ACC112 (cell line): ENCODE data around the gene EIF2S3B.

Experiments
- H2AFZ ChIP-seq: fragments of 200-600 bp; sonication (generic); one replicate; pipeline ENCODE4 v1.6.0; 2017; ENCODE audit warnings: antibody characterized with exemption, low read length; ENCODE audit not compliant: unreplicated experiment
- H3K27ac ChIP-seq: fragments of 200-600 bp; sonication (generic); 2 replicates; pipeline ENCODE4 v1.5.1; 2014; ENCODE audit warnings: low read depth, mild to moderate bottlenecking, antibody characterized with exemption, low read length, moderate library complexity
- H3K27me3 ChIP-seq: fragments of 200-600 bp; sonication (generic); 2 replicates; pipeline ENCODE4 v1.6.1; 2014; ENCODE audit warnings: mild to moderate bottlenecking, antibody characterized with exemption, low read length, moderate library complexity, mixed read lengths; ENCODE audit not compliant: insufficient read depth
- H3K36me3 ChIP-seq: fragments of 200-600 bp; sonication (generic); 2 replicates; pipeline ENCODE4 v1.6.1; 2016; ENCODE audit warnings: mild to moderate bottlenecking, antibody characterized with exemption, low read length, moderate library complexity, mixed read lengths; ENCODE audit not compliant: insufficient read depth
- H3K4me1 ChIP-seq: fragments of 200-600 bp; sonication (generic); one replicate; pipeline ENCODE4 v1.6.1; 2016; ENCODE audit warnings: low read length, mixed read lengths; ENCODE audit not compliant: insufficient read depth, unreplicated experiment, control insufficient read depth
- H3K4me3 ChIP-seq: fragments of 200-600 bp; sonication (generic); 2 replicates; pipeline ENCODE4 v1.5.1; 2014; ENCODE audit warnings: mild to moderate bottlenecking, low read depth, low read length
- H3K79me2 ChIP-seq: fragments of 200-600 bp; sonication (generic); one replicate; pipeline ENCODE4 v1.6.0; 2016; ENCODE audit warnings: low read length; ENCODE audit not compliant: control insufficient read depth, unreplicated experiment, insufficient read depth

EIF2S3B gene

DNA sequence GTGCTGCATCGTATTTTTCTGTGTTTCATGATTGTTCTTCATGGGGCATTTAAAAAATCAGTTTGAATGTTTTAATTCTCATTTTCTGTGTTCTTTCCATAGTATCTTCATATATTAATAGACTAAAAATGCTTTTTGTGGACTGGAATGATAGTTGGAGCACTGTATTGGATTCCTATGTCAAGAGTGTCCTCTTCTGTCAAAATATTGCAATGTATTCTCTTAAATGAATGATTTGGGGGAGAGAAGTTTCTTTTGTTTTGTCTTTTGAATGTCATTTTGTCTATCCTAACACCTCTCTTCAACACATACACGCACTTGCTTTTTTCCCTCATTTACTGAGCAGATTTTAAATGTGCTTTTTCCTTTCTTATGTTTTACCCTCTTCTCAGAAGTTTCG, 4.7 kb upstream of the EIF2S3B start:
- H2AFZ ChIP-seq, result peak overlapping the region; percentile 93
- H3K27ac ChIP-seq, result no peak overlapping the region
- no peaks in the 10 kb centered on the region for H3K79me2 ChIP-seq

DNA sequence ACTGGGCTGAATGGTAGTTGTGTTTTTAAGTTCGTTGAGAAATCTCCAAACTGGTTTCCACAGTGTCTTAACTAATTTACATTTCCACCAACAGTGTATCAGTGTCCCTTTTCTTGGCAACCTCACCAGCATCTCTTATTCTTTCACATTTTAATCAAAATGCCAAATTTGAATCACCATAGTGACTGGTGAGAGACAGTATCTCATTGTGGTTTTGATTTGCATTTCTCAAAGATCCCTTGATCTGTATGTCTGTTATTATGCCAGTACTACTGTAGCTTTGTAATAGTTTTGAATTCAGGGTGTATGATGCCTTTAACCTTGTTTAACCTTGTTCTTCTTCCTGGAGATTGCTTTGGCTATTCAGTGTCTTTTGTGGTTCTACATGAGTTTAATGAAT, 2.2 kb upstream of the EIF2S3B start:
- Histone ChIP-seq H3K36me3 (no peaks in the 10 kb centered on the region), H3K27me3 (no peaks in the 10 kb centered on the region), H3K4me3 (no peak overlapping the region), H3K27ac (no peak overlapping the region), H3K79me2 (no peaks in the 10 kb centered on the region), H3K4me1 (peaks cover 4% of the 10 kb centered on the region), H2AFZ (no peak overlapping the region)

More for the DNA sequence above, 4.7 kb upstream of the EIF2S3B start:
- no peaks in the 10 kb centered on the region for H3K36me3 ChIP-seq
- peak overlapping the region; percentile 65 for H3K4me3 ChIP-seq
- H3K27me3 ChIP-seq, result no peaks in the 10 kb centered on the region
- H3K4me1 ChIP-seq, result peaks cover 4% of the 10 kb centered on the region

DNA sequence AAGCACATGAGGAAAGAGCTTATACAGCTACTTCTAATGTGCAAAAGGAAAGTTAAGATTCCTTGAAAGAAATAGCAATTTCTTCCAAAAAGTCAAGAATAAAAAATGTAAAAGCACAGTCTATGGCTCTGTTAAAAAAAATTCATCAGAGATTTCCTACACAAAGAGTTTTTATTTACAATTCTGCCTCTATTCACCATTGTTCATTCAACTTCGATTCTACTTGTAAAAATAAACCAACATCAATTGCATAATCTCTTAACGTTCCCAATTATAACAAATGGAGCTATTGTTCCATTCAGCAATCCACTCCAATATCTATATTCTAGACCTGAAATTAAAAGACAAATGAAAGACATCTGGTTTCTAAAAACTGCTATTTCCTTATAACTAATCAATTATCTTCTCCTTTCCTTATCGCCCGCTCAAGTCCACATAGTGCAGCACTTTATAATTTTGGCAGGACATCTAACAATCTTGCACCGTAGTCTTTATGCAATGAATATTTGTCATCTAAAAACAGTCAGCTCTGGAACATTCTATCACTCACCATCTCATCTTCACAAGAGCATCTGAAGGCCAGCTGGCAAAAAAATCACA, 6.2 kb downstream of the EIF2S3B start:
- H3K4me1 ChIP-seq, result no peaks in the 10 kb centered on the region
- H2AFZ ChIP-seq, result peak overlapping the region; percentile 35
- no peaks in the 10 kb centered on the region for H3K36me3 ChIP-seq
- no peaks in the 10 kb centered on the region for H3K79me2 ChIP-seq
- H3K27me3 ChIP-seq, result no peaks in the 10 kb centered on the region
- H3K4me3 ChIP-seq, result no peak overlapping the region
- no peak overlapping the region for H3K27ac ChIP-seq

DNA sequence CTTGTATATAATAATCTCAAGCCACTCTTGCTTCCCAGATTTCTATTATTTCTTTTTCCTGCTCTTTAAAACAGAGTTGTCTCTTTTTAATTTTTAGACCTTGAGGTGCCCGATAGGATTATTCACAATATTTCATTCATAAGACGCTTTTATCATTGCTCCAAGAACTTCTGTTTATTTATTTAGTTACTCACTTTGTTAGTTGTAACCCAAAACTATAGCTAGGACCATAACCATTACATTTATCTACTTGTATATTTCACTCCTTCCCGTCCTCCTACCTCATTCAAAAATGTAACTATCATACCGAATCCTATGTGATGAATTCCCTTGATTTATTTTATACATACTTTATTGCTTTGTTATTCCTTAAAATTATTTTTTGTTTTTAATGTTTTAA, 7.1 kb downstream of the EIF2S3B start:
- Histone ChIP-seq H3K4me3 (no peak overlapping the region), H3K36me3 (no peaks in the 10 kb centered on the region), H3K27ac (no peak overlapping the region), H2AFZ (no peak overlapping the region), H3K79me2 (no peaks in the 10 kb centered on the region), H3K27me3 (no peaks in the 10 kb centered on the region), H3K4me1 (no peaks in the 10 kb centered on the region)

DNA sequence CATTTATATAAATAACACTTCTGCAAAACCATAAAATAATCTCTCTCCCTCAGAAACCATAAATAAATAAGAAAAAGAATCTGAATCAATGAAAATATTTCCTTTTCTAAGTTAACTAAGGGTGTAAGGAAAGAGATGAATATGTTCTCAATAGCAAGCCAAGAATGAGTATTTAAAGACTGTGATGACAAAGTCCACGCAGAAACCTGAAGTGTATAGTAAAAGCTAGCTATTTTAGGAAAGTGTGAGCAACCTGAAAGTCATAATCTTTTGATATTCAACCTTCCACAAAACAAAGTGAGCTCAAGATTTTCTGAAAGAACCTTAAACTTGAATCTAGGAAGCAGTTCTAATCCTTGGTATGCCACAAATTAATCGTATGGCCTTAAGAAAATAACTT, 15.9 kb downstream of the EIF2S3B start:
- H3K79me2 ChIP-seq, result no peaks in the 10 kb centered on the region
- H2AFZ ChIP-seq, result peak overlapping the region; percentile 68
- no peak overlapping the region for H3K4me3 ChIP-seq
- H3K36me3 ChIP-seq, result no peaks in the 10 kb centered on the region
- H3K27ac ChIP-seq, result no peak overlapping the region
- H3K4me1 ChIP-seq, result no peaks in the 10 kb centered on the region
- H3K27me3 ChIP-seq, result no peaks in the 10 kb centered on the region

DNA sequence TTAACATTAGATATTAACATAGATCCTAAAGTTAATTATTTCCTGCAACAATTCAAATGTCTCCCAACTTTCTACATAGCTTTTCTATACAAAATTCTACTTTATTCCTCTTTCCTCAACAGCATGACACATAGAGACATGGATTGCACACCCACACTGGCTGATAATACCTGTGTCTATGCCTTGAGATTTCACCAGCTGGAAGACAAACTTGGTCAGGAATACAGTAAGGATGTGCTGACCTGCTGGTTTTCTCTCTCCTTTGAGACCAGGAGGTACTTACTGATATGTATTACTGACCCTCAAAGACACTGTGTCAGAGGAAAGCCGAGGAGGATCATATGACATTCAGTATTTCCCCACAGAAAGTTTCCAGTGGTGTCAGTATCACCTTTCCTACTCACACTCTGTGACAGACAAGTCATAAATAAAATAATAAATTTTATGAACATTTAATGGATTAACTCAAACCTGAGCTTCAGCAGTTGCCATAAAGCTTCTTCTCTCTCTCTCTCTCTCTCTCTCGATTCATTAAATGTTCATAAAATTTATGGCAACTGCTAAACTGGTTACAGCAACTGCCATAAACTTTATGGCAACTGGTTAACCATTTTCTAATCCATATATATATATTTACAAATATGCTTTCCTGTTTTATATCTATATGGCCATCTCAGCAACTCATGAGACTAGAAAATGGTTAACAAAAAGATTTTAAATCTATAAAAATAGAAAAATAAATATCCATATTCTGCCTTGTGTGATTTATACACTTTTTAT, 22.7 kb downstream of the EIF2S3B start:
- Histone ChIP-seq H3K36me3 (no peaks in the 10 kb centered on the region), H3K4me1 (no peaks in the 10 kb centered on the region), H2AFZ (no peak overlapping the region), H3K27ac (no peak overlapping the region), H3K4me3 (no peak overlapping the region), H3K27me3 (no peaks in the 10 kb centered on the region), H3K79me2 (no peaks in the 10 kb centered on the region)

DNA sequence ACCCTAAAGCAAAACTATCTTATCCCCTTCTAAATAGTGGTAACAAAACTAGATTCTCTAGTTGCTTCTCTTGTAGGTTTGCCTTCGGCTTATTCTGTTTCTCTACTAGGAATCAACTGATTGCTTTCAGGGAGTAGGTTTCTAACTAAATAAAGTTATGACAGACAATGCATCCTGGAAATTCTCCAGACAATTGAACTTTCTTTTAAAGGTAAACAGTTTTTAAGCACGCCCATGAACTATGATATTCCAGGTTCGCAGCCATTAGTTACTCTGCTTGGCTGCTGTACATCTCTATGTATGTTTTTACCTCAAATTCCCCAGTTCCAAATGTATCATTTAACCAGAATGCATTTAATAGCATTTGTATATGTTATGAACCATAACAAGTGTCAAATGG, 23.9 kb downstream of the EIF2S3B start:
- Histone ChIP-seq H3K27me3 (no peaks in the 10 kb centered on the region), H3K4me1 (no peaks in the 10 kb centered on the region), H3K4me3 (no peak overlapping the region), H3K36me3 (no peaks in the 10 kb centered on the region), H3K27ac (no peak overlapping the region), H2AFZ (no peak overlapping the region), H3K79me2 (no peaks in the 10 kb centered on the region)

DNA sequence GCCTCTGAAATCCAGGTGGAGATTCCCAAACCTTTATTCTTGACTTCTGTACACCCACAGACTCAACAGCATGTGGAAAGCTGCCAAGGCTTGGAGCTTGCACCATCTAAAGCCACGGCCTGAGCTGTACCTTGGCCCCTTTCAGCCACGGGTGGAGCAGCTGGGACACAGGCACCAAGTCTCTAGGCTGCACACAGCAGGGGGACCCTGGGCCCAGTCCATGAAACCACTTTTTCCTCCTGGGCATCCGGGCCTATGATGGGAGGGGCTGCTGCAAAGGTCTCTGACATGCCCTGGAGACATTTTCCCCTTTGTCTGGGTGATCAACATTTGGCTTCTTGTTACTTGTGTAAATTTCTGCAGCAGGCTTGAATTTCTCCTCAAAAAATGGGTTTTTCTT, 32.0 kb downstream of the EIF2S3B start:
- no peak overlapping the region for H3K27ac ChIP-seq
- peaks cover 11% of the 10 kb centered on the region for H3K4me1 ChIP-seq
- H3K79me2 ChIP-seq, result no peaks in the 10 kb centered on the region
- no peaks in the 10 kb centered on the region for H3K36me3 ChIP-seq
- no peak overlapping the region for H3K4me3 ChIP-seq
- no peaks in the 10 kb centered on the region for H3K27me3 ChIP-seq
- no peak overlapping the region for H2AFZ ChIP-seq

DNA sequence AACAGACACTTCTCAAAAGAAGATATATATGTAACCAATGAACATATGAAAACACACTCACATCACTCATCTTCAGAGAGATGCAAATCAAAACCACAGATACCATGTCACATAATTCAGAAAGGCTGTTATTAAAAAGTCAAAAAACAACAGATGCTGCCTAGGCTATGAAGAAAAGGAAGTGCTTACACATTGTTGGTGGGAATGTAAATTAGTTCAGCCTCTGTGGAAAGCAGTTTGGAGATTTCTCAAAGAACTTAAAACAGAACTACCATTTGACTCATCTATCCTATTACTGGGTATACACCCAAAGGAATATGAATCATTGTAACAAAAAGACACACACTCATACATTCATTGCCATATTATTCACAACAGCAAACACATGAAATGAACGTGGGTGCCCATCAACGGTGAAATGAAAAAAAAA, 35.1 kb downstream of the EIF2S3B start:
- peaks cover 11% of the 10 kb centered on the region for H3K4me1 ChIP-seq

DNA sequence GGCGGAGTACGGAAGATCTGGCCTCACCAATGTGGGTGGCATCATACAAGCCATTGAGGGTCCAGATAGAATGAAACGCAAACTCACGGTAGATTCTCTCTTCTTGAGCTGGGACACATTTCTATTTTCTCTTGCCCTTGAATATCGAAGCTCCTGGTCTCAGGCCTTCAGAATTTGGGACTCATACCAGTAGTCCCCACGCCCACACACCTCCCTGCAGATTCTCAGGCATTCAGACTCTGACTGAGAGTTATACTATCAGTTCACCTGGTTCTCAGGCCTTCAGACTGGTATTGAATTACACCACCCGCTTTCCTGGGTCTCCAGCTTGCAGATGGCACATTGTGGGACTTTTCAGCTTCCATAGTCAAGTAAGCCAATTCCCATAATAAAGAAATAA, 37.8 kb downstream of the EIF2S3B start:
- peaks cover 11% of the 10 kb centered on the region for H3K4me1 ChIP-seq
- no peaks in the 10 kb centered on the region for H3K27me3 ChIP-seq
- H3K36me3 ChIP-seq, result no peaks in the 10 kb centered on the region
- H2AFZ ChIP-seq, result no peak overlapping the region
- H3K4me3 ChIP-seq, result no peak overlapping the region
- no peaks in the 10 kb centered on the region for H3K79me2 ChIP-seq
- no peak overlapping the region for H3K27ac ChIP-seq

More for the DNA sequence above, 35.1 kb downstream of the EIF2S3B start:
- peak overlapping the region; percentile 84 for H3K27ac ChIP-seq
- H3K27me3 ChIP-seq, result no peaks in the 10 kb centered on the region
- H3K36me3 ChIP-seq, result no peaks in the 10 kb centered on the region
- no peaks in the 10 kb centered on the region for H3K79me2 ChIP-seq
- H3K4me3 ChIP-seq, result no peak overlapping the region
- peak overlapping the region; percentile 71 for H2AFZ ChIP-seq

DNA sequence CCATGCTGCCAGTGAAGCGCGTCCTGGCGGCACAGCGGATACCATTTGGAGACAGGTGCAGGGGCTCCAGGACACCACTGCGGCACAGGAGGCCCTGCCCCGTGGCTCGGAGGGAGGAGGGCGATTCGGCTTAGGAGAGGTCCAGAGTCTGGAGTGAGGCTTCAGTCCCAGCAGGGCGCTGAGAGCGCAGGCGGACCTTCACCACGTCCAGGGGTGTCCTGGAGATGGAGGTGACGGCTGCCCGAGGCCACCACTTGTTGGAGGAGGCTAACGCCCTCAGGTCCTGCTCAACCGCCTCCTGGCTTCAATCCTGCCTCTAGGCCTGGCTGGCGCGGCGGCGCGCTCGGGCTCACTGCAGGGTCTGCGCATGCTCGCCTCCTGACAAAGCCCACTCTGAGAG, 45.7 kb downstream of the EIF2S3B start:
- no peaks in the 10 kb centered on the region for H3K79me2 ChIP-seq
- no peak overlapping the region for H2AFZ ChIP-seq
- H3K27me3 ChIP-seq, result no peaks in the 10 kb centered on the region
- H3K27ac ChIP-seq, result no peak overlapping the region
- H3K4me3 ChIP-seq, result no peak overlapping the region
- H3K4me1 ChIP-seq, result no peaks in the 10 kb centered on the region
- H3K36me3 ChIP-seq, result no peaks in the 10 kb centered on the region
